Ishikawa (cell line): ENCODE results near the gene TNFRSF12A.

ENCODE experiments used
- CEBPB ChIP-seq: IDR thresholded peaks from 2 replicates; pipeline ENCODE4 v1.6.1; 2012
- CREB1 ChIP-seq: IDR thresholded peaks from 2 replicates; pipeline ENCODE4 v1.6.1; 2012; ENCODE audit warnings: low read depth
- EGR1 ChIP-seq: IDR thresholded peaks from 2 replicates; pipeline ENCODE4 v1.6.1; 2012
- EP300 ChIP-seq: IDR thresholded peaks from 2 replicates; pipeline ENCODE4 v1.6.1; 2012; ENCODE audit warnings: borderline replicate concordance
- FOXM1 ChIP-seq: IDR thresholded peaks from 2 replicates; pipeline ENCODE4 v1.6.1; 2012; ENCODE audit warnings: low read depth, borderline replicate concordance
- MAX ChIP-seq: IDR thresholded peaks from 2 replicates; pipeline ENCODE4 v1.6.1; 2012
- RAD21 ChIP-seq: IDR thresholded peaks from 2 replicates; pipeline ENCODE4 v1.6.1; 2012; ENCODE audit warnings: low read depth
- REST ChIP-seq: IDR thresholded peaks from 2 replicates; pipeline ENCODE4 v1.6.1; 2012; ENCODE audit warnings: low read depth, mild to moderate bottlenecking
- TAF1 ChIP-seq: IDR thresholded peaks from 2 replicates; pipeline ENCODE4 v1.6.1; 2012; ENCODE audit warnings: low read depth, mild to moderate bottlenecking
- TCF12 ChIP-seq: IDR thresholded peaks from 2 replicates; pipeline ENCODE4 v1.6.1; 2012; ENCODE audit warnings: low read depth
- USF1 ChIP-seq: IDR thresholded peaks from 2 replicates; pipeline ENCODE4 v1.6.1; 2012
- YY1 ChIP-seq: IDR thresholded peaks from 2 replicates; pipeline ENCODE4 v1.6.1; 2012; ENCODE audit warnings: low read depth
- ZBTB7A ChIP-seq: IDR thresholded peaks from 2 replicates; pipeline ENCODE4 v1.6.1; 2012; ENCODE audit warnings: low read depth

GRCh38 chr16:2977440-2977839 lies 42.7 kb upstream of the TNFRSF12A start:
- TF ChIP-seq CEBPB (no peak), EP300 (no peak), MAX (no peak), RAD21 (no peak), TCF12 (no peak), TAF1 (no peak), YY1 (no peak), EGR1 (no peak), USF1 (no peak), FOXM1 (no peak), REST (no peak), ZBTB7A (no peak), CREB1 (no peak)
